Posterior cingulate gyrus (tissue), 11 donors: ENCODE data around the gene TRIM41.
A peak's percentile ranks its signal among the peaks of the same experiment; 100 is the strongest.
"Not testable (repeated sequence)": the region's sequence is repeated elsewhere in the genome, so short reads cannot be mapped to it uniquely, and the experiment has no call there.

ENCODE experiments used
- DNase-seq, 10 donors: peaks; one replicate each; pipeline versions ENCODE4 v3.0.0 to v3.0.0-alpha.2; 2020 to 2021; ENCODE audit warnings: mixed read lengths in 3 of 10
- intact Hi-C: fragments of 100-400 bp; cut with DNase I; formaldehyde crosslinking; loops from one replicate; pipeline ENCODE4 v1.15.1; 2023

Gene TRIM41

GRCh38 chr5:181271081-181271480, 48.0 kb downstream of the TRIM41 start:
- intact Hi-C loops: no loop called here
- DNase-seq: no peak

GRCh38 chr5:181273433-181273744, 50.3 kb downstream of the TRIM41 start:
- DNase-seq, intact Hi-C loops: not testable (repeated sequence)

- DNase-seq: no peak
- intact Hi-C loops: no loop called here
These were observed 57.2 kb downstream of the TRIM41 start for GRCh38 chr5:181280251-181280762.

- peak in 2 of 10 donors; percentile 74 for DNase-seq
- intact Hi-C loops: no loop called here
These were observed 58.2 kb downstream of the TRIM41 start for GRCh38 chr5:181281077-181281983.

- intact Hi-C loops: no loop called here
These were observed 58.9 kb downstream of the TRIM41 start for GRCh38 chr5:181281984-181282316.

GRCh38 chr5:181282415-181282814, 59.3 kb downstream of the TRIM41 start:
- intact Hi-C loops, DNase-seq: not testable (repeated sequence)

More at GRCh38 chr5:181281984-181282316, 58.9 kb downstream of the TRIM41 start:
- peak in 1 of 10 donors; percentile 57 for DNase-seq

- intact Hi-C loops: no loop called here
- DNase-seq: no peak
These were observed 59.8 kb downstream of the TRIM41 start for GRCh38 chr5:181282874-181283273.

- DNase-seq: peak in 2 of 10 donors; percentile 55 to 73
- intact Hi-C loops: no loop called here
These were observed 60.3 kb downstream of the TRIM41 start for GRCh38 chr5:181283347-181283746.

- DNase-seq, intact Hi-C loops: not testable (repeated sequence)
These were observed 61.0 kb downstream of the TRIM41 start for GRCh38 chr5:181283841-181284755.
